ENCODE results near the gene RPE. TPM values are rescaled to one million over a fixed set of nuclear protein-coding genes. Genes with fewer than 3 reads are reported as not detected.

The RPE gene
- total RNA-seq, 4 donors from 2014 or later, result 67.3 to 190 (median 87.2) TPM

GRCh38 chr2:210004881-210005280 lies 2.4 kb downstream of the RPE start:
- H3K27me3 ChIP-seq, result no peaks in the 10 kb centered on the region
- H3K9me3 ChIP-seq, result no peaks in the 10 kb centered on the region
- no peak overlapping the region for H3K27ac ChIP-seq
- no peaks in the 10 kb centered on the region for H3K36me3 ChIP-seq
- TF ChIP-seq POLR2A (IDR thresholded peaks at IDR 0.05) (no peak), CTCF (IDR thresholded peaks at IDR 0.05) (no peak)
- peaks cover 20 to 23% of the 10 kb centered on the region in 2 donors for H3K4me1 ChIP-seq
- WGBS, 2 donors, result 77 to 78% methylated on average over 2 of the region's 2 CpGs
- intact Hi-C loops (cut with DNase I), result loop anchor here (10.0 kb wide), 1 partner anchor 170 kb away; the partner anchor contains the start of gene KANSL1L
- H3K4me3 ChIP-seq (replicated peaks in 1 of 3), result no peak overlapping the region
- no peak for DNase-seq

- WGBS, 2 donors, result 87 to 90% methylated on average over 2 of the region's 2 CpGs
- Histone ChIP-seq H3K4me3 (replicated peaks in 1 of 3) (no peak overlapping the region), H3K9me3 (no peaks in the 10 kb centered on the region), H3K36me3 (no peaks in the 10 kb centered on the region), H3K4me1 (peaks cover 20 to 23% of the 10 kb centered on the region in 2 donors), H3K27me3 (no peaks in the 10 kb centered on the region), H3K27ac (no peak overlapping the region)
- intact Hi-C loops (cut with DNase I), result loop anchor here (10.0 kb wide), 1 partner anchor 167 kb away; the partner anchor contains the start of gene KANSL1L
- DNase-seq, result no peak
- TF ChIP-seq CTCF (IDR thresholded peaks at IDR 0.05), result no peak
- TF ChIP-seq POLR2A (IDR thresholded peaks at IDR 0.05), result no peak
Observed at GRCh38 chr2:210007895-210008294, 5.5 kb downstream of the RPE start.

- Histone ChIP-seq H3K27ac (no peak overlapping the region), H3K27me3 (no peaks in the 10 kb centered on the region), H3K36me3 (no peaks in the 10 kb centered on the region), H3K4me1 (peaks cover 8 to 11% of the 10 kb centered on the region in 2 donors), H3K9me3 (no peaks in the 10 kb centered on the region), H3K4me3 (replicated peaks in 1 of 3) (no peak overlapping the region)
- WGBS, 2 donors, result 78 to 79% methylated on average over 6 of the region's 6 CpGs
- no peak for TF ChIP-seq POLR2A (IDR thresholded peaks at IDR 0.05)
- TF ChIP-seq CTCF (IDR thresholded peaks at IDR 0.05), result no peak
- intact Hi-C loops (cut with DNase I), result loop anchor here (10.0 kb wide), 1 partner anchor 166 kb away; the partner anchor contains the start of gene KANSL1L
- no peak for DNase-seq
Observed at GRCh38 chr2:210009126-210009525, 6.7 kb downstream of the RPE start.

GRCh38 chr2:210009896-210010295 lies 7.5 kb downstream of the RPE start:
- Histone ChIP-seq H3K4me3 (replicated peaks in 1 of 3) (no peak overlapping the region), H3K27me3 (no peaks in the 10 kb centered on the region), H3K27ac (no peak overlapping the region), H3K9me3 (no peaks in the 10 kb centered on the region), H3K36me3 (no peaks in the 10 kb centered on the region), H3K4me1 (peaks cover 5 to 6% of the 10 kb centered on the region in 2 donors)
- WGBS, 2 donors, result 81 to 86% methylated on average over 3 of the region's 3 CpGs
- intact Hi-C loops (cut with DNase I), result loop anchor here (10.0 kb wide), 1 partner anchor 165 kb away; the partner anchor contains the start of gene KANSL1L
- no peak for DNase-seq
- TF ChIP-seq POLR2A (IDR thresholded peaks at IDR 0.05) (no peak), CTCF (IDR thresholded peaks at IDR 0.05) (no peak)

GRCh38 chr2:210020138-210020537 lies 17.7 kb downstream of the RPE start:
- no peak for DNase-seq
- peaks cover 37 to 40% of the 10 kb centered on the region in 2 donors for H3K36me3 ChIP-seq
- H3K27me3 ChIP-seq, result no peaks in the 10 kb centered on the region
- H3K4me3 ChIP-seq (replicated peaks in 1 of 3), result no peak overlapping the region
- H3K9me3 ChIP-seq, result no peaks in the 10 kb centered on the region
- no peak for TF ChIP-seq POLR2A (IDR thresholded peaks at IDR 0.05)
- no peak for TF ChIP-seq CTCF (IDR thresholded peaks at IDR 0.05)
- H3K27ac ChIP-seq, result no peak overlapping the region
- 69 to 76% methylated on average over 1 of the region's 1 CpG for WGBS, 2 donors
- intact Hi-C loops (cut with DNase I), result no loop called here
- H3K4me1 ChIP-seq, result peaks cover 0 to 3% of the 10 kb centered on the region in 2 donors
